Naive thymus-derived CD8-positive, alpha-beta T cell (primary cell): Measurements from ENCODE around the gene UBAP2. TPM values are rescaled to one million over a fixed set of nuclear protein-coding genes. Genes with fewer than 3 reads are reported as not detected.
"Not testable (repeated sequence)": the region's sequence is repeated elsewhere in the genome, so short reads cannot be mapped to it uniquely, and the experiment has no call there.

Experiments
- ATAC-seq, 2 donors: fragments of 150-1000 bp; cut with Tn5 transposase in 1 of 2; sonication (Bioruptor Pico), chemical (Tn5 transposase) in 1 of 2; 1 replicate in 1 of 2; 2 replicates in 1 of 2; pipeline ENCODE4 v1.10.0; 2021; ENCODE audit warnings: mild to moderate bottlenecking in 2 of 2, moderate library complexity in 2 of 2
- POLR2A ChIA-PET: fragments of 350-600 bp; sonication (Branson Sonifier 250); formaldehyde crosslinking; loops from one replicate; lab custom pipeline; 2021; ENCODE audit warnings: antibody characterized with exemption; lab: Charles Lee
- DNase-seq, 10 donors: peaks; one replicate each; pipeline versions ENCODE4 v3.0.0 to v3.0.0-alpha.2; 2020 to 2022
- H3K27ac Mint-ChIP-seq, 10 donors: one replicate each; pipeline ENCODE4 v1.8.0; 2020 to 2022; ENCODE audit warnings: mild to moderate bottlenecking in 10 of 10, mixed read lengths in 10 of 10, moderate library complexity in 4 of 10, inconsistent platforms in 1 of 10
- H3K27me3 Mint-ChIP-seq, 5 donors: one replicate each; pipeline ENCODE4 v1.8.0; 2021 to 2022; ENCODE audit warnings: mixed read lengths in 5 of 5
- H3K36me3 Mint-ChIP-seq, 3 donors: one replicate each; pipeline ENCODE4 v1.8.0; 2020 to 2022; ENCODE audit warnings: mixed read lengths in 3 of 3, mild to moderate bottlenecking in 2 of 3, inconsistent platforms in 1 of 3
- H3K4me1 Mint-ChIP-seq, 4 donors: one replicate each; pipeline ENCODE4 v1.8.0; 2021 to 2022; ENCODE audit warnings: mixed read lengths in 4 of 4
- H3K4me3 Mint-ChIP-seq, 10 donors: one replicate each; pipeline ENCODE4 v1.8.0; 2020 to 2022; ENCODE audit warnings: mild to moderate bottlenecking in 10 of 10, mixed read lengths in 10 of 10, moderate library complexity in 6 of 10, inconsistent platforms in 1 of 10
- H3K9me3 Mint-ChIP-seq, 9 donors: one replicate each; pipeline ENCODE4 v1.8.0; 2020 to 2022; ENCODE audit warnings: mixed read lengths in 9 of 9, mild to moderate bottlenecking in 3 of 9, inconsistent platforms in 1 of 9, moderate library complexity in 1 of 9
- polyA plus RNA-seq, 3 donors: library from polyadenylated mRNA; unstranded; fragments of 300-500 nt; fragmentation: Illumina TruSeq; gene quantifications; one replicate each; pipeline ENCODE4 v1.2.3, GENCODE V29; 2021
- total RNA-seq, 8 experiments: library from RNA in 2 of 8; stranded (reverse) in 2 of 8; gene quantifications; one replicate each; pipeline ENCODE4 v1.2.3 and lab custom pipeline; 2021 to 2026

The UBAP2 gene
- total and polyA plus RNA-seq, 5 experiments from 2014 or later: 7.1 to 39.5 (median 16.7) TPM

DNA sequence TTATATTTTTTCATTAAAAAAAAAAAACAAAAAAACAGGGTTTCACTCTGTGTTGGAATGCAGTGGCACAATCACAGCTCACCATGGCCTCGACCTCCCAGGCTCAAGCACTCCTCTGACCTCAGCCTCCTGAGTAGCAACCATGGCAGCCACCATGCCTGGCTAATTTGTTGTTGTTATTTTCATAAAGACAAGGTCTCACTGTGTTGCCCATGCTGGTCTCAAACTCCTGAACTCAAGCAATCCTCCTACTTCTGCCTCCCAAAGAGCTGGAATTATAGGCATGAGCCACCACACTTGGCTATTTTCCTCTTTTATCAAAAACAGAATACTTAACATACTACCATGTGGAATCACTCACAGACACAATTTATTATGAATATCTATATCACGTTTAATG, 46.7 kb downstream of the UBAP2 start:
- Mint-ChIP-seq H3K9me3 (no peaks in the 10 kb centered on the region), H3K4me1 (peaks cover 0 to 2% (median 0%) of the 10 kb centered on the region in 4 donors), H3K27me3 (no peaks in the 10 kb centered on the region), H3K27ac (no peak overlapping the region), H3K4me3 (no peak overlapping the region), H3K36me3 (peaks cover 0 to 50% (median 10%) of the 10 kb centered on the region in 3 donors)
- POLR2A ChIA-PET: interaction anchor here (0.7 kb wide), 1 partner anchor 8 kb away, joined by 3 read pairs; no protein-coding TSS in a partner anchor
- no peak for DNase-seq
- no peak for ATAC-seq

GRCh38 chr9:34001298-34001697, 47.4 kb downstream of the UBAP2 start:
- Mint-ChIP-seq H3K27ac (no peak overlapping the region), H3K4me1 (peaks cover 0 to 2% (median 0%) of the 10 kb centered on the region in 4 donors), H3K27me3 (no peaks in the 10 kb centered on the region), H3K36me3 (peaks cover 0 to 52% (median 11%) of the 10 kb centered on the region in 3 donors), H3K9me3 (no peaks in the 10 kb centered on the region), H3K4me3 (no peak overlapping the region)
- POLR2A ChIA-PET: interaction anchor here (0.6 kb wide), 1 partner anchor 144 kb away, joined by 3 read pairs; no protein-coding TSS in a partner anchor
- ATAC-seq (no peak), DNase-seq (no peak)

DNA sequence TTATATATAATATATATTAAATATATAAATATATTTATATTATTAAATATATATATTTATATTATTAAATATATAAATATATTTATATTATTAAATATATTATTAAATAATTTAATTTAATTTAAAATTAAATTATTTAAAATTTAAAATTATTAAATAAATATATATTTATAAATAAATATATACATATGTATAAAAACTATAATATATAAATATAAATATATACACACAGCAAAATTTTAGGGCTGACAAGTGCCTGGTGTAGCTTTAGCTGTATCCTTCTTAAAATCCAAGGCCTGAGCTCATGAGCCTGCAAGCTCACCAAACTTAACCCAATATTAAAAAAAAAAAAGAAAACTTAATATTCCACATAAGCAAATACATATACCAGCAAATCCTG, 53.2 kb downstream of the UBAP2 start:
- no peak overlapping the region for H3K4me3 Mint-ChIP-seq
- H3K27me3 Mint-ChIP-seq: no peaks in the 10 kb centered on the region
- H3K36me3 Mint-ChIP-seq: peaks cover 0 to 71% (median 13%) of the 10 kb centered on the region in 3 donors
- ATAC-seq (no peak), DNase-seq (no peak)
- POLR2A ChIA-PET: no interaction called here
- no peaks in the 10 kb centered on the region for H3K4me1 Mint-ChIP-seq
- peak overlapping the region in 1 of 10 donors; percentile 75 for H3K27ac Mint-ChIP-seq
- H3K9me3 Mint-ChIP-seq: no peaks in the 10 kb centered on the region

- POLR2A ChIA-PET: no interaction called here
- no peaks in the 10 kb centered on the region for H3K27me3 Mint-ChIP-seq
- peaks cover 0 to 71% (median 15%) of the 10 kb centered on the region in 3 donors for H3K36me3 Mint-ChIP-seq
- no peaks in the 10 kb centered on the region for H3K9me3 Mint-ChIP-seq
- peak overlapping the region in 1 of 10 donors; percentile 6 for H3K27ac Mint-ChIP-seq
- H3K4me1 Mint-ChIP-seq: no peaks in the 10 kb centered on the region
- ATAC-seq (no peak), DNase-seq (no peak)
- no peak overlapping the region for H3K4me3 Mint-ChIP-seq
Observed at GRCh38 chr9:33993104-33993503, 55.6 kb downstream of the UBAP2 start.

- Mint-ChIP-seq H3K4me1 (no peaks in the 10 kb centered on the region), H3K4me3 (no peak overlapping the region), H3K36me3 (peaks cover 0 to 70% (median 14%) of the 10 kb centered on the region in 3 donors), H3K27me3 (no peaks in the 10 kb centered on the region), H3K27ac (peak overlapping the region in 1 of 10 donors; percentile 6), H3K9me3 (no peaks in the 10 kb centered on the region)
- POLR2A ChIA-PET: no interaction called here
- ATAC-seq (no peak), DNase-seq (no peak)
Observed at GRCh38 chr9:33992632-33993031, 56.1 kb downstream of the UBAP2 start.

- Mint-ChIP-seq H3K27me3 (no peaks in the 10 kb centered on the region), H3K4me3 (no peak overlapping the region), H3K4me1 (no peaks in the 10 kb centered on the region), H3K9me3 (no peaks in the 10 kb centered on the region), H3K27ac (no peak overlapping the region), H3K36me3 (peaks cover 4 to 72% (median 18%) of the 10 kb centered on the region in 3 donors)
- DNase-seq (no peak), ATAC-seq (no peak)
- POLR2A ChIA-PET: interaction anchor here (0.6 kb wide), 1 partner anchor 21 kb away, joined by 3 read pairs; no protein-coding TSS in a partner anchor
Observed at GRCh38 chr9:33988219-33988890, 60.3 kb downstream of the UBAP2 start.

DNA sequence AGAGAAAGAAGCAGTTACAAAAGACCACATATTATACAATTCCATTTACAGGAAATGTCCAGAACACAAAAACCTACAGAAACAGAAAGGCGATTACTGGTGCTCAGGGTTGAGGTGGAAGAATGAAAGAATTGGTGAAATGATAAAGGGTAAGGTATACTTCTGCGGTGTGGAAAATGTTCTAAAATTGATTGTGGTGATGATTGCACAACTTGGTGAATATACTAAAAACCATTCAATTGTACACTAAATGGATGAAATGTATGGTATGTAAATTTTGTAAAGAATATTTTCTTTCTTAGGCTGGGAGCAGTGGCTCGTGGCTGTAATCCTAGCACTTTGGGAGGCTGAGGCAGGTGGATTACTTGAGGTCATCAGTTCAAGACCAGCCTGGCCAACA, 72.3 kb downstream of the UBAP2 start:
- Mint-ChIP-seq H3K4me3 (no peak overlapping the region), H3K27ac (no peak overlapping the region), H3K4me1 (no peaks in the 10 kb centered on the region), H3K36me3 (peaks cover 5 to 57% (median 12%) of the 10 kb centered on the region in 3 donors), H3K9me3 (no peaks in the 10 kb centered on the region), H3K27me3 (no peaks in the 10 kb centered on the region)
- ATAC-seq: no peak
- POLR2A ChIA-PET: no interaction called here
- no peak for DNase-seq

GRCh38 chr9:33972698-33973097, 76.0 kb downstream of the UBAP2 start:
- ATAC-seq (no peak), DNase-seq (no peak)
- Mint-ChIP-seq H3K9me3 (no peaks in the 10 kb centered on the region), H3K36me3 (peaks cover 5 to 64% (median 20%) of the 10 kb centered on the region in 3 donors), H3K27me3 (no peaks in the 10 kb centered on the region), H3K27ac (no peak overlapping the region), H3K4me1 (peaks cover 0 to 2% (median 0%) of the 10 kb centered on the region in 4 donors), H3K4me3 (no peak overlapping the region)
- POLR2A ChIA-PET: no interaction called here

GRCh38 chr9:33964086-33964768, 84.5 kb downstream of the UBAP2 start:
- POLR2A ChIA-PET: no interaction called here
- Mint-ChIP-seq H3K9me3 (no peaks in the 10 kb centered on the region), H3K27ac (peak overlapping the region in 1 of 10 donors; percentile 29), H3K36me3 (peaks cover 8 to 49% (median 20%) of the 10 kb centered on the region in 3 donors), H3K4me1 (peaks cover 0 to 2% (median 0%) of the 10 kb centered on the region in 4 donors), H3K4me3 (no peak overlapping the region), H3K27me3 (no peaks in the 10 kb centered on the region)
- DNase-seq (no peak), ATAC-seq (no peak)

GRCh38 chr9:33962468-33962867, 86.2 kb downstream of the UBAP2 start:
- DNase-seq, H3K27ac Mint-ChIP-seq, H3K4me1 Mint-ChIP-seq: not testable (repeated sequence)

GRCh38 chr9:33959725-33960124, 89.0 kb downstream of the UBAP2 start:
- DNase-seq (no peak), ATAC-seq (no peak)
- POLR2A ChIA-PET: no interaction called here
- Mint-ChIP-seq H3K4me3 (no peak overlapping the region), H3K4me1 (no peaks in the 10 kb centered on the region), H3K9me3 (no peaks in the 10 kb centered on the region), H3K27ac (peak overlapping the region in 1 of 10 donors; percentile 48), H3K27me3 (no peaks in the 10 kb centered on the region), H3K36me3 (peaks cover 8 to 78% (median 10%) of the 10 kb centered on the region in 3 donors)

More at GRCh38 chr9:33962468-33962867, 86.2 kb downstream of the UBAP2 start:
- H3K27me3 Mint-ChIP-seq, POLR2A ChIA-PET, ATAC-seq, H3K4me3 Mint-ChIP-seq, H3K9me3 Mint-ChIP-seq: not testable (repeated sequence)
- H3K36me3 Mint-ChIP-seq: peaks cover 8 to 56% (median 17%) of the 10 kb centered on the region in 3 donors

- no peak overlapping the region for H3K4me3 Mint-ChIP-seq
- ATAC-seq (no peak), DNase-seq (no peak)
- H3K4me1 Mint-ChIP-seq: peaks cover 0 to 3% (median 0%) of the 10 kb centered on the region in 4 donors
- peaks cover 11 to 86% (median 19%) of the 10 kb centered on the region in 3 donors for H3K36me3 Mint-ChIP-seq
- peak overlapping the region in 1 of 10 donors; percentile 58 for H3K27ac Mint-ChIP-seq
- H3K27me3 Mint-ChIP-seq: no peaks in the 10 kb centered on the region
- POLR2A ChIA-PET: interaction anchor here (1.1 kb wide), 1 partner anchor 13 kb away, joined by 4 read pairs; no protein-coding TSS in a partner anchor
- H3K9me3 Mint-ChIP-seq: no peaks in the 10 kb centered on the region
Observed at GRCh38 chr9:33956544-33956943, 92.1 kb downstream of the UBAP2 start.

DNA sequence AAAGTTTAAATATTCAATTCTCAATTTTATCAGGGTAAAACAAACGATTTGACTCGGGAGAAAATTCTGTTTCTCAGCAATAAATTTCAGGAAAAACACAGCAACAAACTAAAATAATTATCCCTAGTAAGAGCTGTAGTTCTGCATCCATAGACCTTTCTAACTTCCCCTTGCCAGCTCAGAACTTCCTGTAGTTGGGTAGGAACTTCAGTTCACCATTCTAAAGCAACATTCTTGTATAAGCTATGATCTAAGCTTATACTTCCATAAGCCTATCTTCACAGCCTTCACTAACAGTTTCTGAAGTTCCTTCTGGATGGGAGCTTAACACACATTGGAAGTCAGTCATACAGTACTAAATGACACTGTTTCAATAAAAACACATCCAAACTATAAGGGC, 96.6 kb downstream of the UBAP2 start:
- Mint-ChIP-seq H3K4me1 (peaks cover 0 to 4% (median 0%) of the 10 kb centered on the region in 4 donors), H3K9me3 (no peaks in the 10 kb centered on the region), H3K27ac (peak overlapping the region in 1 of 10 donors; percentile 24), H3K4me3 (no peak overlapping the region), H3K27me3 (no peaks in the 10 kb centered on the region), H3K36me3 (peaks cover 3 to 76% (median 20%) of the 10 kb centered on the region in 3 donors)
- DNase-seq (no peak), ATAC-seq (no peak)
- POLR2A ChIA-PET: no interaction called here
